GM23338 (cell line): ENCODE results near the gene SLC22A5. TPM values are rescaled to one million over a fixed set of nuclear protein-coding genes. Genes with fewer than 3 reads are reported as not detected.

Experiments used
- ATAC-seq: fragments of 200-7000 bp; cut with Tn5 transposase; 3 replicates; pipeline ENCODE4 v1.9.1; 2020
- DNase-seq: peaks from one replicate; pipeline ENCODE4 v3.0.0-alpha.2; 2015; ENCODE audit warnings: low spot score
- H2AFZ ChIP-seq: fragments of 200-600 bp; sonication (generic); 2 replicates; pipeline ENCODE4 v1.8.0; 2016; ENCODE audit warnings: antibody characterized with exemption, mild to moderate bottlenecking, moderate library complexity
- H3F3A ChIP-seq: fragments of 200-600 bp; sonication (generic); replicated peaks from 2 replicates; pipeline ENCODE4 v1.8.0; 2017; ENCODE audit warnings: antibody characterized with exemption, mixed run types, low read depth
- H3K27ac ChIP-seq: fragments of 200-600 bp; sonication (generic); 2 replicates; pipeline ENCODE4 v1.6.1; 2016; ENCODE audit warnings: low read depth
- H3K27me3 ChIP-seq: fragments of 200-600 bp; sonication (generic); 2 replicates; pipeline ENCODE4 v1.8.0; 2016; ENCODE audit warnings: mild to moderate bottlenecking, mixed run types, moderate library complexity; ENCODE audit not compliant: insufficient read depth
- H3K36me3 ChIP-seq: fragments of 200-600 bp; sonication (generic); 2 replicates; pipeline ENCODE4 v1.8.0; 2016; ENCODE audit warnings: mild to moderate bottlenecking; ENCODE audit not compliant: insufficient read depth
- H3K4me1 ChIP-seq: fragments of 200-600 bp; sonication (generic); 2 replicates; pipeline ENCODE4 v1.8.0; 2016; ENCODE audit warnings: mild to moderate bottlenecking, moderate library complexity; ENCODE audit not compliant: insufficient read depth
- H3K4me2 ChIP-seq: fragments of 200-600 bp; sonication (generic); 2 replicates; pipeline ENCODE4 v1.7.1; 2017; ENCODE audit warnings: mixed run types
- H3K4me3 ChIP-seq: fragments of 200-600 bp; sonication (generic); 2 replicates; pipeline ENCODE4 v1.6.1; 2016; ENCODE audit warnings: mixed run types
- H3K79me2 ChIP-seq: fragments of 200-600 bp; sonication (generic); replicated peaks from 2 replicates; pipeline ENCODE4 v1.8.0; 2017; ENCODE audit warnings: mild to moderate bottlenecking; ENCODE audit not compliant: insufficient read depth
- H3K9me2 ChIP-seq: fragments of 200-600 bp; sonication (generic); 2 replicates; pipeline ENCODE4 v1.8.0; 2017; ENCODE audit not compliant: insufficient read depth
- H4K20me1 ChIP-seq: fragments of 200-600 bp; sonication (generic); replicated peaks from 2 replicates; pipeline ENCODE4 v1.8.0; 2017; ENCODE audit warnings: mild to moderate bottlenecking; ENCODE audit not compliant: insufficient read depth
- H3K27ac Mint-ChIP-seq: 2 replicates; pipeline ENCODE4 v1.8.0; 2020; ENCODE audit warnings: inconsistent platforms, mild to moderate bottlenecking, moderate library complexity, mixed read lengths
- H3K27me3 Mint-ChIP-seq: 3 replicates; pipeline ENCODE4 v1.8.0; 2022; ENCODE audit warnings: low read depth, mild to moderate bottlenecking, moderate library complexity, mixed read lengths, inconsistent platforms; ENCODE audit not compliant: insufficient read depth, poor library complexity
- H3K36me3 Mint-ChIP-seq: 3 replicates; pipeline ENCODE4 v1.8.0; 2021; ENCODE audit warnings: low read depth, mild to moderate bottlenecking, inconsistent platforms, moderate library complexity, mixed read lengths
- H3K4me1 Mint-ChIP-seq: 3 replicates; pipeline ENCODE4 v1.8.0; 2020; ENCODE audit warnings: mild to moderate bottlenecking, inconsistent platforms, mixed read lengths
- H3K4me3 Mint-ChIP-seq: 3 replicates; pipeline ENCODE4 v1.8.0; 2021; ENCODE audit warnings: moderate library complexity, mild to moderate bottlenecking, inconsistent platforms, mixed read lengths
- H3K9me3 Mint-ChIP-seq: 3 replicates; pipeline ENCODE4 v1.8.0; 2020; ENCODE audit warnings: moderate library complexity, mild to moderate bottlenecking, inconsistent platforms, mixed read lengths
- CREB1 ChIP-seq: fragments of 250-450 bp; sonication (Bioruptor Pico); IDR thresholded peaks from 2 replicates; pipeline ENCODE4 v1.5.0; 2020; ENCODE audit warnings: low read depth, mild to moderate bottlenecking, moderate library complexity
- EZH2 ChIP-seq: fragments of 200-600 bp; sonication (generic); IDR thresholded peaks from one replicate; pipeline ENCODE4 v1.8.0; 2017; ENCODE audit warnings: antibody characterized with exemption, mild to moderate bottlenecking, low read depth; ENCODE audit not compliant: unreplicated experiment
- EZH2phosphoT487 ChIP-seq: fragments of 200-600 bp; sonication (generic); IDR thresholded peaks from one replicate; pipeline ENCODE4 v1.8.1; 2018; ENCODE audit warnings: antibody characterized with exemption; ENCODE audit not compliant: unreplicated experiment
- JUNB ChIP-seq: IDR thresholded peaks from one replicate; pipeline ENCODE4 v1.6.1; 2016; ENCODE audit warnings: antibody characterized with exemption; ENCODE audit not compliant: unreplicated experiment
- NANOG ChIP-seq: IDR thresholded peaks from 2 replicates; pipeline ENCODE4 v1.6.1; 2016; ENCODE audit warnings: antibody characterized with exemption, borderline replicate concordance
- POLR2AphosphoS5 ChIP-seq: IDR thresholded peaks from 2 replicates; pipeline ENCODE4 v1.6.1; 2016; ENCODE audit warnings: antibody characterized with exemption, low read depth
- STAT1 ChIP-seq: IDR thresholded peaks from one replicate; pipeline ENCODE4 v1.6.1; 2016; ENCODE audit warnings: antibody characterized with exemption; ENCODE audit not compliant: unreplicated experiment
- ZNF114 ChIP-seq: fragments of 250-450 bp; sonication (Bioruptor Pico); IDR thresholded peaks from 2 replicates; pipeline ENCODE4 v1.5.0; 2020; ENCODE audit warnings: mild to moderate bottlenecking, moderate library complexity
- ZNF331 ChIP-seq: fragments of 250-450 bp; sonication (Bioruptor Pico); IDR thresholded peaks from 2 replicates; pipeline ENCODE4 v1.5.0; 2020; ENCODE audit warnings: low read depth, mild to moderate bottlenecking, moderate library complexity
- polyA plus RNA-seq: library from polyadenylated mRNA; unstranded; fragments of >200 nt; fragmentation: Nextera tagmentation; extraction: Ambion mirVana; gene quantifications from 2 replicates; pipeline ENCODE4 v1.2.1, GENCODE V29; 2016
- total RNA-seq: library from RNA; depleted of rRNA; stranded (reverse); fragments of >200 nt; shearing (Covaris generic); gene quantifications from 2 replicates; pipeline ENCODE4 v1.2.3, GENCODE V29; 2014
- TF ChIP-seq, protein P1 (sequence below): IDR thresholded peaks from 2 replicates; pipeline ENCODE4 v1.6.1; 2016; ENCODE audit warnings: antibody characterized with exemption
- TF ChIP-seq, protein P2 (sequence below), 2 experiments: fragments of 200-600 bp in 1 of 2; sonication (generic) in 1 of 2; conservative IDR thresholded peaks; 2 replicates each; pipeline versions ENCODE4 v1.5.1 to v1.6.1; 2016 to 2017; ENCODE audit warnings: antibody characterized with exemption in 2 of 2, low read depth in 2 of 2, mild to moderate bottlenecking in 2 of 2, moderate library complexity in 1 of 2
- TF ChIP-seq, protein P3 (sequence below): IDR thresholded peaks from one replicate; pipeline ENCODE4 v1.6.1; 2018; ENCODE audit warnings: antibody characterized with exemption; ENCODE audit not compliant: unreplicated experiment
- TF ChIP-seq, protein P4 (sequence below): fragments of 250-450 bp; sonication (Bioruptor Pico); IDR thresholded peaks from 2 replicates; pipeline ENCODE4 v1.5.0; 2020; ENCODE audit warnings: mild to moderate bottlenecking, moderate library complexity

Gene SLC22A5
- total and polyA plus RNA-seq, 2 experiments from 2014 or later, result 1.9 to 2.4 TPM

DNA sequence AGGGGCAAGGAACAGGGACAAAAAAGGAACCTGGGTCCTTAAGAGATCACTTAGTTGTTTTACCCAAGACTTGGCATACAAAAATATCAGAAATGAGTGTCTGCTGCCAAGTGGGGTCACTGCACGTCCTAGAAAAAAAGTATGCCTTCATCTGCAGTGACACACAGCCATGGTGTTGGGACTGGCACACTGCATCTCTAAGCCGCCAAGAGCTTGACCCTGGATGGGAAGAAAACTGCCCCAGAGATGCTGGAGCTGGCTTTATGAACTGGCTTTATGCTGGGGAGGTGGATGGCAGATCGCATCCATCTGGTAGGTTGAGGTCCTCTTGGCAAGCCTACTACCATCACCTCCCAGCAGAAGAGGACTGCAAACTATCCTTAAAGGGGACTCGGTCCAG lies 69.4 kb downstream of the SLC22A5 start:
- Histone ChIP-seq H3K27me3 (no peaks in the 10 kb centered on the region), H3K4me3 (no peak overlapping the region), H2AFZ (no peak overlapping the region), H3F3A (no peaks in the 10 kb centered on the region), H3K27ac (no peak overlapping the region), H3K4me1 (peaks cover 3% of the 10 kb centered on the region; the same call in 1 of the 2 replicates), H3K9me2 (no peaks in the 10 kb centered on the region), H3K36me3 (no peaks in the 10 kb centered on the region), H3K4me2 (no peak overlapping the region), H4K20me1 (no peaks in the 10 kb centered on the region), H3K79me2 (no peaks in the 10 kb centered on the region)
- Mint-ChIP-seq H3K27ac (no peak overlapping the region), H3K9me3 (no peaks in the 10 kb centered on the region), H3K36me3 (no peaks in the 10 kb centered on the region), H3K4me3 (no peak overlapping the region), H3K27me3 (peaks cover 4% of the 10 kb centered on the region), H3K4me1 (peaks cover 25% of the 10 kb centered on the region)
- DNase-seq (no peak), ATAC-seq (no peak)
- no peak for TF ChIP-seq ZNF331
- TF ChIP-seq, protein P1, sequence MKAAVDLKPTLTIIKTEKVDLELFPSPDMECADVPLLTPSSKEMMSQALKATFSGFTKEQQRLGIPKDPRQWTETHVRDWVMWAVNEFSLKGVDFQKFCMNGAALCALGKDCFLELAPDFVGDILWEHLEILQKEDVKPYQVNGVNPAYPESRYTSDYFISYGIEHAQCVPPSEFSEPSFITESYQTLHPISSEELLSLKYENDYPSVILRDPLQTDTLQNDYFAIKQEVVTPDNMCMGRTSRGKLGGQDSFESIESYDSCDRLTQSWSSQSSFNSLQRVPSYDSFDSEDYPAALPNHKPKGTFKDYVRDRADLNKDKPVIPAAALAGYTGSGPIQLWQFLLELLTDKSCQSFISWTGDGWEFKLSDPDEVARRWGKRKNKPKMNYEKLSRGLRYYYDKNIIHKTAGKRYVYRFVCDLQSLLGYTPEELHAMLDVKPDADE, result no peak
- no peak for TF ChIP-seq EZH2phosphoT487
- TF ChIP-seq JUNB, result no peak
- TF ChIP-seq POLR2AphosphoS5, result no peak
- TF ChIP-seq, protein P2, sequence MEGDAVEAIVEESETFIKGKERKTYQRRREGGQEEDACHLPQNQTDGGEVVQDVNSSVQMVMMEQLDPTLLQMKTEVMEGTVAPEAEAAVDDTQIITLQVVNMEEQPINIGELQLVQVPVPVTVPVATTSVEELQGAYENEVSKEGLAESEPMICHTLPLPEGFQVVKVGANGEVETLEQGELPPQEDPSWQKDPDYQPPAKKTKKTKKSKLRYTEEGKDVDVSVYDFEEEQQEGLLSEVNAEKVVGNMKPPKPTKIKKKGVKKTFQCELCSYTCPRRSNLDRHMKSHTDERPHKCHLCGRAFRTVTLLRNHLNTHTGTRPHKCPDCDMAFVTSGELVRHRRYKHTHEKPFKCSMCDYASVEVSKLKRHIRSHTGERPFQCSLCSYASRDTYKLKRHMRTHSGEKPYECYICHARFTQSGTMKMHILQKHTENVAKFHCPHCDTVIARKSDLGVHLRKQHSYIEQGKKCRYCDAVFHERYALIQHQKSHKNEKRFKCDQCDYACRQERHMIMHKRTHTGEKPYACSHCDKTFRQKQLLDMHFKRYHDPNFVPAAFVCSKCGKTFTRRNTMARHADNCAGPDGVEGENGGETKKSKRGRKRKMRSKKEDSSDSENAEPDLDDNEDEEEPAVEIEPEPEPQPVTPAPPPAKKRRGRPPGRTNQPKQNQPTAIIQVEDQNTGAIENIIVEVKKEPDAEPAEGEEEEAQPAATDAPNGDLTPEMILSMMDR (conservative IDR thresholded peaks at IDR 0.05; ENCODE audit: low read depth in 2 of 2), result no peak
- no peak for TF ChIP-seq NANOG
- no peak for TF ChIP-seq EZH2
- TF ChIP-seq, protein P3, sequence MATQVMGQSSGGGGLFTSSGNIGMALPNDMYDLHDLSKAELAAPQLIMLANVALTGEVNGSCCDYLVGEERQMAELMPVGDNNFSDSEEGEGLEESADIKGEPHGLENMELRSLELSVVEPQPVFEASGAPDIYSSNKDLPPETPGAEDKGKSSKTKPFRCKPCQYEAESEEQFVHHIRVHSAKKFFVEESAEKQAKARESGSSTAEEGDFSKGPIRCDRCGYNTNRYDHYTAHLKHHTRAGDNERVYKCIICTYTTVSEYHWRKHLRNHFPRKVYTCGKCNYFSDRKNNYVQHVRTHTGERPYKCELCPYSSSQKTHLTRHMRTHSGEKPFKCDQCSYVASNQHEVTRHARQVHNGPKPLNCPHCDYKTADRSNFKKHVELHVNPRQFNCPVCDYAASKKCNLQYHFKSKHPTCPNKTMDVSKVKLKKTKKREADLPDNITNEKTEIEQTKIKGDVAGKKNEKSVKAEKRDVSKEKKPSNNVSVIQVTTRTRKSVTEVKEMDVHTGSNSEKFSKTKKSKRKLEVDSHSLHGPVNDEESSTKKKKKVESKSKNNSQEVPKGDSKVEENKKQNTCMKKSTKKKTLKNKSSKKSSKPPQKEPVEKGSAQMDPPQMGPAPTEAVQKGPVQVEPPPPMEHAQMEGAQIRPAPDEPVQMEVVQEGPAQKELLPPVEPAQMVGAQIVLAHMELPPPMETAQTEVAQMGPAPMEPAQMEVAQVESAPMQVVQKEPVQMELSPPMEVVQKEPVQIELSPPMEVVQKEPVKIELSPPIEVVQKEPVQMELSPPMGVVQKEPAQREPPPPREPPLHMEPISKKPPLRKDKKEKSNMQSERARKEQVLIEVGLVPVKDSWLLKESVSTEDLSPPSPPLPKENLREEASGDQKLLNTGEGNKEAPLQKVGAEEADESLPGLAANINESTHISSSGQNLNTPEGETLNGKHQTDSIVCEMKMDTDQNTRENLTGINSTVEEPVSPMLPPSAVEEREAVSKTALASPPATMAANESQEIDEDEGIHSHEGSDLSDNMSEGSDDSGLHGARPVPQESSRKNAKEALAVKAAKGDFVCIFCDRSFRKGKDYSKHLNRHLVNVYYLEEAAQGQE, result no peak
- no peak for TF ChIP-seq ZNF114 (CRISPR knock-in tag)
- TF ChIP-seq, protein P4, sequence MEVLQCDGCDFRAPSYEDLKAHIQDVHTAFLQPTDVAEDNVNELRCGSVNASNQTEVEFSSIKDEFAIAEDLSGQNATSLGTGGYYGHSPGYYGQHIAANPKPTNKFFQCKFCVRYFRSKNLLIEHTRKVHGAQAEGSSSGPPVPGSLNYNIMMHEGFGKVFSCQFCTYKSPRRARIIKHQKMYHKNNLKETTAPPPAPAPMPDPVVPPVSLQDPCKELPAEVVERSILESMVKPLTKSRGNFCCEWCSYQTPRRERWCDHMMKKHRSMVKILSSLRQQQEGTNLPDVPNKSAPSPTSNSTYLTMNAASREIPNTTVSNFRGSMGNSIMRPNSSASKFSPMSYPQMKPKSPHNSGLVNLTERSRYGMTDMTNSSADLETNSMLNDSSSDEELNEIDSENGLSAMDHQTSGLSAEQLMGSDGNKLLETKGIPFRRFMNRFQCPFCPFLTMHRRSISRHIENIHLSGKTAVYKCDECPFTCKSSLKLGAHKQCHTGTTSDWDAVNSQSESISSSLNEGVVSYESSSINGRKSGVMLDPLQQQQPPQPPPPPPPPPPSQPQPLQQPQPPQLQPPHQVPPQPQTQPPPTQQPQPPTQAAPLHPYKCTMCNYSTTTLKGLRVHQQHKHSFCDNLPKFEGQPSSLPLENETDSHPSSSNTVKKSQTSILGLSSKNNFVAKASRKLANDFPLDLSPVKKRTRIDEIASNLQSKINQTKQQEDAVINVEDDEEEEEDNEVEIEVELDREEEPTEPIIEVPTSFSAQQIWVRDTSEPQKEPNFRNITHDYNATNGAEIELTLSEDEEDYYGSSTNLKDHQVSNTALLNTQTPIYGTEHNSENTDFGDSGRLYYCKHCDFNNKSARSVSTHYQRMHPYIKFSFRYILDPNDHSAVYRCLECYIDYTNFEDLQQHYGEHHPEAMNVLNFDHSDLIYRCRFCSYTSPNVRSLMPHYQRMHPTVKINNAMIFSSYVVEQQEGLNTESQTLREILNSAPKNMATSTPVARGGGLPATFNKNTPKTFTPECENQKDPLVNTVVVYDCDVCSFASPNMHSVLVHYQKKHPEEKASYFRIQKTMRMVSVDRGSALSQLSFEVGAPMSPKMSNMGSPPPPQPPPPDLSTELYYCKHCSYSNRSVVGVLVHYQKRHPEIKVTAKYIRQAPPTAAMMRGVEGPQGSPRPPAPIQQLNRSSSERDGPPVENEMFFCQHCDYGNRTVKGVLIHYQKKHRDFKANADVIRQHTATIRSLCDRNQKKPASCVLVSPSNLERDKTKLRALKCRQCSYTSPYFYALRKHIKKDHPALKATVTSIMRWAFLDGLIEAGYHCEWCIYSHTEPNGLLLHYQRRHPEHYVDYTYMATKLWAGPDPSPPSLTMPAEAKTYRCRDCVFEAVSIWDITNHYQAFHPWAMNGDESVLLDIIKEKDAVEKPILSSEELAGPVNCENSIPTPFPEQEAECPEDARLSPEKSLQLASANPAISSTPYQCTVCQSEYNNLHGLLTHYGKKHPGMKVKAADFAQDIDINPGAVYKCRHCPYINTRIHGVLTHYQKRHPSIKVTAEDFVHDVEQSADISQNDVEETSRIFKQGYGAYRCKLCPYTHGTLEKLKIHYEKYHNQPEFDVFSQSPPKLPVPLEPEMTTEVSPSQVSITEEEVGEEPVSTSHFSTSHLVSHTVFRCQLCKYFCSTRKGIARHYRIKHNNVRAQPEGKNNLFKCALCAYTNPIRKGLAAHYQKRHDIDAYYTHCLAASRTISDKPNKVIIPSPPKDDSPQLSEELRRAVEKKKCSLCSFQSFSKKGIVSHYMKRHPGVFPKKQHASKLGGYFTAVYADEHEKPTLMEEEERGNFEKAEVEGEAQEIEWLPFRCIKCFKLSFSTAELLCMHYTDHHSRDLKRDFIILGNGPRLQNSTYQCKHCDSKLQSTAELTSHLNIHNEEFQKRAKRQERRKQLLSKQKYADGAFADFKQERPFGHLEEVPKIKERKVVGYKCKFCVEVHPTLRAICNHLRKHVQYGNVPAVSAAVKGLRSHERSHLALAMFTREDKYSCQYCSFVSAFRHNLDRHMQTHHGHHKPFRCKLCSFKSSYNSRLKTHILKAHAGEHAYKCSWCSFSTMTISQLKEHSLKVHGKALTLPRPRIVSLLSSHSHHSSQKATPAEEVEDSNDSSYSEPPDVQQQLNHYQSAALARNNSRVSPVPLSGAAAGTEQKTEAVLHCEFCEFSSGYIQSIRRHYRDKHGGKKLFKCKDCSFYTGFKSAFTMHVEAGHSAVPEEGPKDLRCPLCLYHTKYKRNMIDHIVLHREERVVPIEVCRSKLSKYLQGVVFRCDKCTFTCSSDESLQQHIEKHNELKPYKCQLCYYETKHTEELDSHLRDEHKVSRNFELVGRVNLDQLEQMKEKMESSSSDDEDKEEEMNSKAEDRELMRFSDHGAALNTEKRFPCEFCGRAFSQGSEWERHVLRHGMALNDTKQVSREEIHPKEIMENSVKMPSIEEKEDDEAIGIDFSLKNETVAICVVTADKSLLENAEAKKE (CRISPR knock-in tag), result no peak
- TF ChIP-seq CREB1 (CRISPR knock-in tag), result no peak
- no peak for TF ChIP-seq STAT1
